SK-N-SH (cell line): ENCODE results near the gene UBIAD1.
"Not testable (repeated sequence)": the region's sequence is repeated elsewhere in the genome, so short reads cannot be mapped to it uniquely, and the experiment has no call there.

Source experiments
- CTCF ChIP-seq: fragments of 200-600 bp; sonication (generic); IDR thresholded peaks from 2 replicates; pipeline ENCODE4 v1.6.1; 2017; ENCODE audit warnings: antibody characterized with exemption, mild to moderate bottlenecking, moderate library complexity
- EP300 ChIP-seq, 2 experiments: IDR thresholded peaks; 2 replicates each; pipeline versions ENCODE4 v1.4.0 to v1.6.1; 2012; ENCODE audit warnings: borderline replicate concordance in 1 of 2, low read depth in 1 of 2, low read length in 1 of 2
- IRF3 ChIP-seq: fragments of 150-350 bp; IDR thresholded peaks from 2 replicates; pipeline ENCODE4 v1.6.1; 2016; ENCODE audit warnings: mild to moderate bottlenecking, low read depth, low read length
- MAX ChIP-seq: IDR thresholded peaks from 2 replicates; pipeline ENCODE4 v1.4.0; 2012; ENCODE audit warnings: low read depth
- MXI1 ChIP-seq: IDR thresholded peaks from 2 replicates; pipeline ENCODE4 v1.6.1; 2012; ENCODE audit warnings: mild to moderate bottlenecking, low read depth, low read length, improper control_type of control experiment
- NFIC ChIP-seq: IDR thresholded peaks from 2 replicates; pipeline ENCODE4 v1.4.0; 2012; ENCODE audit warnings: borderline replicate concordance
- POLR2AphosphoS5 ChIP-seq: IDR thresholded peaks from 2 replicates; pipeline ENCODE4 v1.6.1; 2012; ENCODE audit warnings: low read depth, low read length
- RAD21 ChIP-seq: IDR thresholded peaks from 2 replicates; pipeline ENCODE4 v1.6.1; 2012; ENCODE audit warnings: mild to moderate bottlenecking, low read length
- USF2 ChIP-seq: fragments of 150-350 bp; IDR thresholded peaks from 2 replicates; pipeline ENCODE4 v1.6.1; 2017; ENCODE audit warnings: antibody characterized with exemption, low read length, low read depth, borderline replicate concordance

- TF ChIP-seq MAX; IRF3; CTCF; NFIC; MXI1; EP300 (IDR thresholded peaks at IDR 0.05; ENCODE audit: borderline replicate concordance in 1 of 2, low read depth in 1 of 2, low read length in 1 of 2); RAD21; POLR2AphosphoS5; USF2: not testable (repeated sequence)
Measured at GRCh38 chr1:11297774-11298173, 24.8 kb downstream of the UBIAD1 start.
